Stimulated activated naive CD8-positive, alpha-beta T cell treated with anti-CD3 and anti-CD28 coated beads, Interleukin-15, Interleukin-2, amounts not matched to agents 100 ng/mL and 50 ng/mL, for 24 hours (primary cell): ENCODE data around the gene CADM4.
"Not testable (repeated sequence)": the region's sequence is repeated elsewhere in the genome, so short reads cannot be mapped to it uniquely, and the experiment has no call there.

Experiments used
- H3K27ac Mint-ChIP-seq: one replicate; pipeline ENCODE4 v1.8.0; 2021; ENCODE audit warnings: mild to moderate bottlenecking, mixed read lengths
- H3K27me3 Mint-ChIP-seq: one replicate; pipeline ENCODE4 v1.8.0; 2021; ENCODE audit warnings: mixed read lengths
- H3K36me3 Mint-ChIP-seq: one replicate; pipeline ENCODE4 v1.8.0; 2021; ENCODE audit warnings: low read depth, mixed read lengths
- H3K4me1 Mint-ChIP-seq: one replicate; pipeline ENCODE4 v1.8.0; 2021; ENCODE audit warnings: low read depth, mixed read lengths
- H3K4me3 Mint-ChIP-seq: one replicate; pipeline ENCODE4 v1.8.0; 2021; ENCODE audit warnings: mild to moderate bottlenecking, mixed read lengths
- H3K9me3 Mint-ChIP-seq: one replicate; pipeline ENCODE4 v1.8.0; 2021; ENCODE audit warnings: mixed read lengths

Gene CADM4

GRCh38 chr19:43649514-43649913 lies 9.9 kb upstream of the CADM4 start:
- no peaks in the 10 kb centered on the region for H3K27me3 Mint-ChIP-seq
- H3K4me1 Mint-ChIP-seq: no peaks in the 10 kb centered on the region
- no peaks in the 10 kb centered on the region for H3K9me3 Mint-ChIP-seq
- peaks cover 6% of the 10 kb centered on the region for H3K36me3 Mint-ChIP-seq
- no peak overlapping the region for H3K27ac Mint-ChIP-seq
- no peak overlapping the region for H3K4me3 Mint-ChIP-seq

GRCh38 chr19:43648633-43649032 lies 9.0 kb upstream of the CADM4 start:
- Mint-ChIP-seq H3K36me3 (peaks cover 4% of the 10 kb centered on the region), H3K27ac (no peak overlapping the region), H3K4me1 (no peaks in the 10 kb centered on the region), H3K27me3 (no peaks in the 10 kb centered on the region), H3K4me3 (no peak overlapping the region), H3K9me3 (no peaks in the 10 kb centered on the region)

GRCh38 chr19:43644181-43644580 lies 4.5 kb upstream of the CADM4 start:
- Mint-ChIP-seq H3K27me3 (peaks cover 14% of the 10 kb centered on the region), H3K9me3 (no peaks in the 10 kb centered on the region), H3K4me3 (no peak overlapping the region), H3K27ac (no peak overlapping the region), H3K4me1 (peaks cover 8% of the 10 kb centered on the region), H3K36me3 (no peaks in the 10 kb centered on the region)

GRCh38 chr19:43643326-43643725 lies 3.7 kb upstream of the CADM4 start:
- Mint-ChIP-seq H3K4me1 (peaks cover 14% of the 10 kb centered on the region), H3K4me3 (no peak overlapping the region), H3K27me3 (peaks cover 22% of the 10 kb centered on the region), H3K27ac (no peak overlapping the region), H3K9me3 (no peaks in the 10 kb centered on the region), H3K36me3 (no peaks in the 10 kb centered on the region)

- H3K4me1 Mint-ChIP-seq: peaks cover 14% of the 10 kb centered on the region
- peaks cover 30% of the 10 kb centered on the region for H3K27me3 Mint-ChIP-seq
- H3K27ac Mint-ChIP-seq: no peak overlapping the region
- no peaks in the 10 kb centered on the region for H3K9me3 Mint-ChIP-seq
- H3K4me3 Mint-ChIP-seq: no peak overlapping the region
- no peaks in the 10 kb centered on the region for H3K36me3 Mint-ChIP-seq
Measured at GRCh38 chr19:43642531-43642930, 2.9 kb upstream of the CADM4 start.

GRCh38 chr19:43641333-43641732 lies 1.7 kb upstream of the CADM4 start:
- H3K4me1 Mint-ChIP-seq: peaks cover 14% of the 10 kb centered on the region
- H3K9me3 Mint-ChIP-seq: no peaks in the 10 kb centered on the region
- H3K36me3 Mint-ChIP-seq: no peaks in the 10 kb centered on the region
- no peak overlapping the region for H3K27ac Mint-ChIP-seq
- peaks cover 36% of the 10 kb centered on the region for H3K27me3 Mint-ChIP-seq
- H3K4me3 Mint-ChIP-seq: peak overlapping the region; percentile 35

GRCh38 chr19:43640424-43640757 lies 741 bp upstream of the CADM4 start:
- Mint-ChIP-seq H3K36me3 (no peaks in the 10 kb centered on the region), H3K4me1 (peaks cover 14% of the 10 kb centered on the region), H3K9me3 (no peaks in the 10 kb centered on the region), H3K4me3 (peak overlapping the region; percentile 73), H3K27ac (no peak overlapping the region), H3K27me3 (peaks cover 36% of the 10 kb centered on the region)

- Mint-ChIP-seq H3K9me3 (no peaks in the 10 kb centered on the region), H3K4me3 (peak overlapping the region; percentile 81), H3K36me3 (no peaks in the 10 kb centered on the region), H3K27me3 (peaks cover 36% of the 10 kb centered on the region), H3K4me1 (peaks cover 14% of the 10 kb centered on the region), H3K27ac (no peak overlapping the region)
Measured at GRCh38 chr19:43638995-43639518, 593 bp downstream of the CADM4 start.

GRCh38 chr19:43638214-43638994 lies 1.2 kb downstream of the CADM4 start:
- H3K27me3 Mint-ChIP-seq: peaks cover 37% of the 10 kb centered on the region

GRCh38 chr19:43636121-43636683 lies 3.4 kb downstream of the CADM4 start:
- Mint-ChIP-seq H3K27ac (no peak overlapping the region), H3K27me3 (peaks cover 34% of the 10 kb centered on the region), H3K36me3 (no peaks in the 10 kb centered on the region), H3K9me3 (no peaks in the 10 kb centered on the region), H3K4me3 (no peak overlapping the region), H3K4me1 (peaks cover 14% of the 10 kb centered on the region)

More at GRCh38 chr19:43638214-43638994, 1.2 kb downstream of the CADM4 start:
- Mint-ChIP-seq H3K4me3 (peak overlapping the region; percentile 81), H3K4me1 (peaks cover 14% of the 10 kb centered on the region), H3K9me3 (no peaks in the 10 kb centered on the region), H3K27ac (no peak overlapping the region), H3K36me3 (no peaks in the 10 kb centered on the region)

- H3K4me3 Mint-ChIP-seq, H3K36me3 Mint-ChIP-seq, H3K9me3 Mint-ChIP-seq, H3K27ac Mint-ChIP-seq: not testable (repeated sequence)
- H3K4me1 Mint-ChIP-seq: peaks cover 13% of the 10 kb centered on the region
- peaks cover 29% of the 10 kb centered on the region for H3K27me3 Mint-ChIP-seq
Measured at GRCh38 chr19:43635561-43635940, 4.1 kb downstream of the CADM4 start.

- Mint-ChIP-seq H3K27me3 (peaks cover 27% of the 10 kb centered on the region), H3K4me1 (peaks cover 7% of the 10 kb centered on the region), H3K36me3 (no peaks in the 10 kb centered on the region), H3K9me3 (no peaks in the 10 kb centered on the region), H3K27ac (no peak overlapping the region), H3K4me3 (no peak overlapping the region)
Measured at GRCh38 chr19:43634872-43635560, 4.6 kb downstream of the CADM4 start.

GRCh38 chr19:43634506-43634871 lies 5.2 kb downstream of the CADM4 start:
- H3K36me3 Mint-ChIP-seq: no peaks in the 10 kb centered on the region
- H3K4me3 Mint-ChIP-seq: no peak overlapping the region
- no peak overlapping the region for H3K27ac Mint-ChIP-seq
- H3K4me1 Mint-ChIP-seq: peaks cover 7% of the 10 kb centered on the region
- H3K9me3 Mint-ChIP-seq: no peaks in the 10 kb centered on the region
- H3K27me3 Mint-ChIP-seq: peaks cover 27% of the 10 kb centered on the region

GRCh38 chr19:43634068-43634467 lies 5.6 kb downstream of the CADM4 start:
- H3K36me3 Mint-ChIP-seq: no peaks in the 10 kb centered on the region
- H3K4me3 Mint-ChIP-seq: no peak overlapping the region
- peaks cover 25% of the 10 kb centered on the region for H3K27me3 Mint-ChIP-seq
- H3K9me3 Mint-ChIP-seq: no peaks in the 10 kb centered on the region
- H3K4me1 Mint-ChIP-seq: peaks cover 5% of the 10 kb centered on the region
- H3K27ac Mint-ChIP-seq: no peak overlapping the region

GRCh38 chr19:43633520-43633919 lies 6.1 kb downstream of the CADM4 start:
- Mint-ChIP-seq H3K27ac (no peak overlapping the region), H3K36me3 (no peaks in the 10 kb centered on the region), H3K4me1 (no peaks in the 10 kb centered on the region), H3K27me3 (peaks cover 20% of the 10 kb centered on the region), H3K9me3 (no peaks in the 10 kb centered on the region), H3K4me3 (no peak overlapping the region)
